Measurements from ENCODE around the gene OTX1.

DNA sequence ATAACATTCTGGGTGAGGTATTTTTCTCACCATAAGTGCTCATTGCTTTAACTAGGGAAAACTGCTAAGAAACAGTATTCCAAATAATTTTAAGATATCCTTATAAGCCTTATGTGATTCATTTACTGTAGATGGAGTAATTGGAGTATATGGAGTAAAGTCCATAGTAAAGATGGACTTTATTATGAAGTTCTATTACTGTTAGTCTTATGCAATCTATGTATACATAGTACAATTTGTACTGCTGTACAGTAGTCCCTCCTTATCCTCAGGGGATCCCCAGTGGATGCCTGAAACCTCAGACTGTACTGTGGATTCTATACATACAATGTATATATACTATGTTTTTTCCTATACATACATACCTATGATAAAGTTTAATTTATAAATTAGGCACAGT lies 41.1 kb upstream of the OTX1 start:
- TF ChIP-seq, protein P1, sequence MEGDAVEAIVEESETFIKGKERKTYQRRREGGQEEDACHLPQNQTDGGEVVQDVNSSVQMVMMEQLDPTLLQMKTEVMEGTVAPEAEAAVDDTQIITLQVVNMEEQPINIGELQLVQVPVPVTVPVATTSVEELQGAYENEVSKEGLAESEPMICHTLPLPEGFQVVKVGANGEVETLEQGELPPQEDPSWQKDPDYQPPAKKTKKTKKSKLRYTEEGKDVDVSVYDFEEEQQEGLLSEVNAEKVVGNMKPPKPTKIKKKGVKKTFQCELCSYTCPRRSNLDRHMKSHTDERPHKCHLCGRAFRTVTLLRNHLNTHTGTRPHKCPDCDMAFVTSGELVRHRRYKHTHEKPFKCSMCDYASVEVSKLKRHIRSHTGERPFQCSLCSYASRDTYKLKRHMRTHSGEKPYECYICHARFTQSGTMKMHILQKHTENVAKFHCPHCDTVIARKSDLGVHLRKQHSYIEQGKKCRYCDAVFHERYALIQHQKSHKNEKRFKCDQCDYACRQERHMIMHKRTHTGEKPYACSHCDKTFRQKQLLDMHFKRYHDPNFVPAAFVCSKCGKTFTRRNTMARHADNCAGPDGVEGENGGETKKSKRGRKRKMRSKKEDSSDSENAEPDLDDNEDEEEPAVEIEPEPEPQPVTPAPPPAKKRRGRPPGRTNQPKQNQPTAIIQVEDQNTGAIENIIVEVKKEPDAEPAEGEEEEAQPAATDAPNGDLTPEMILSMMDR (IDR thresholded peaks at IDR 0.05; ENCODE audit: poor library complexity, severe bottlenecking), result no peak
- TF ChIP-seq POLR2AphosphoS5 (IDR thresholded peaks at IDR 0.05) (no peak), TAF1 (IDR thresholded peaks at IDR 0.05; ENCODE audit: low read depth) (no peak), RAD21 (conservative IDR thresholded peaks at IDR 0.05) (no peak), SMC3 (conservative IDR thresholded peaks at IDR 0.05; ENCODE audit: poor library complexity) (no peak)
- TF ChIP-seq, protein P2, sequence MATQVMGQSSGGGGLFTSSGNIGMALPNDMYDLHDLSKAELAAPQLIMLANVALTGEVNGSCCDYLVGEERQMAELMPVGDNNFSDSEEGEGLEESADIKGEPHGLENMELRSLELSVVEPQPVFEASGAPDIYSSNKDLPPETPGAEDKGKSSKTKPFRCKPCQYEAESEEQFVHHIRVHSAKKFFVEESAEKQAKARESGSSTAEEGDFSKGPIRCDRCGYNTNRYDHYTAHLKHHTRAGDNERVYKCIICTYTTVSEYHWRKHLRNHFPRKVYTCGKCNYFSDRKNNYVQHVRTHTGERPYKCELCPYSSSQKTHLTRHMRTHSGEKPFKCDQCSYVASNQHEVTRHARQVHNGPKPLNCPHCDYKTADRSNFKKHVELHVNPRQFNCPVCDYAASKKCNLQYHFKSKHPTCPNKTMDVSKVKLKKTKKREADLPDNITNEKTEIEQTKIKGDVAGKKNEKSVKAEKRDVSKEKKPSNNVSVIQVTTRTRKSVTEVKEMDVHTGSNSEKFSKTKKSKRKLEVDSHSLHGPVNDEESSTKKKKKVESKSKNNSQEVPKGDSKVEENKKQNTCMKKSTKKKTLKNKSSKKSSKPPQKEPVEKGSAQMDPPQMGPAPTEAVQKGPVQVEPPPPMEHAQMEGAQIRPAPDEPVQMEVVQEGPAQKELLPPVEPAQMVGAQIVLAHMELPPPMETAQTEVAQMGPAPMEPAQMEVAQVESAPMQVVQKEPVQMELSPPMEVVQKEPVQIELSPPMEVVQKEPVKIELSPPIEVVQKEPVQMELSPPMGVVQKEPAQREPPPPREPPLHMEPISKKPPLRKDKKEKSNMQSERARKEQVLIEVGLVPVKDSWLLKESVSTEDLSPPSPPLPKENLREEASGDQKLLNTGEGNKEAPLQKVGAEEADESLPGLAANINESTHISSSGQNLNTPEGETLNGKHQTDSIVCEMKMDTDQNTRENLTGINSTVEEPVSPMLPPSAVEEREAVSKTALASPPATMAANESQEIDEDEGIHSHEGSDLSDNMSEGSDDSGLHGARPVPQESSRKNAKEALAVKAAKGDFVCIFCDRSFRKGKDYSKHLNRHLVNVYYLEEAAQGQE (IDR thresholded peaks at IDR 0.05; ENCODE audit: borderline replicate concordance), result no peak
